Measurements from ENCODE around the gene UGT1A5.

UGT1A5 gene

DNA sequence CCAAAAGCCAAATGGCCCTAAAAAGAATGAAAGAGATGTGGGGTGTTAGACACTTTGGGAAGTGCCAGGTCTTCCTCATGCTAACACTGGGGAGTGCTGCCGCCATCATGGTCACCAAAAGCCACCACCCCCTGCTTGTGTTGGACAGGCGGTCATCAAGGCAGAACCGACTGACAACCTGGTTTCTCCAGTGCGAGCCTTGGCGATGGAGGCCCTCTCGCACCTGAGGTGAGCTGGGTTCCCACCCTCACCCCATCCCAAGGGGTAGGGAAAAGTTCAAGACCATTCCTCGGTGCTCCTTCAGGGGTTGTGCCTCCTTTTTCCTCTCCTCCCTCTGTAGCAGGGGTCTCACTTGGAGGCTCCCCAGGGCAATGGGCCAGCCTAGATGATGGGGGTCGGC, 99.0 kb downstream of the UGT1A5 start:
- no peak for DNase-seq

DNA sequence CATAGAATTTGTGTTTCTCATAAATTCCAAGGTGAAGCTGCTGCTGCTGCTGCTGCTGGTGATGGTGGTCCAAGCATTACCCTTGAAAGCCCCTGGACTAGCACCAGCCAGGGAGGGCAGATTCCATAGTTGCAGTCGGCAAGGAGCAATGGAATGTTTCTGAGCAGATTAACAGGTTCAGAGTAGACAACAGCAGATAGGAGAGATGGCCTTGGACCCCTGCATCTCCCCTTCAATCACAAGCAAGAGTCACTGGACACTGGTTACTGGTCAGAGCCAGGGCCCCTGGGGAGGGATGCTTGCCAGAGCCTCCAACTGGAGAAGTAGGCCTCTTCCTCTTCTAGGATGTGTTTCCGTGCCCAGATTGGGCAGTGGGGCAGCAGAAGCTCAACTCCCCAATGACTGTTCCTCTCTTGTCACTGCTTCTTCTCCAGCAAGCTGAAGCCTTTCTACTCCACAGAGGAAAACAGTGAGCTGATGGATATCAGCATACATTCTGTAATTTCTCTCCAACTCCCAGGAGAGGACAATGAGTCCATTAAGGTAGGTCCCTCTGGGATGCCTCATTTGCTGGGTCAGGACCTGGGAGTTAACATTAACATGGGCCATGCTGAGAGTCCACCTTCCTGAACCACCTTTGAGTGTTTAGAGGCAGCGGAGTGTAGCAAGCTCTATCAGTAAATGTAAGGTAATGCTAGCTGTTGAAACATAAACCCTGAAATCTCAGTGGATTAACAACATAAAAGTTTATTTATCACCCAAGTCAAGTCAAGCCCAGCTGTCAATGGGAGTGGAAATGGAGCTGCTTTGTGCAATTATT, 100.7 kb downstream of the UGT1A5 start:
- no peak for DNase-seq

DNA sequence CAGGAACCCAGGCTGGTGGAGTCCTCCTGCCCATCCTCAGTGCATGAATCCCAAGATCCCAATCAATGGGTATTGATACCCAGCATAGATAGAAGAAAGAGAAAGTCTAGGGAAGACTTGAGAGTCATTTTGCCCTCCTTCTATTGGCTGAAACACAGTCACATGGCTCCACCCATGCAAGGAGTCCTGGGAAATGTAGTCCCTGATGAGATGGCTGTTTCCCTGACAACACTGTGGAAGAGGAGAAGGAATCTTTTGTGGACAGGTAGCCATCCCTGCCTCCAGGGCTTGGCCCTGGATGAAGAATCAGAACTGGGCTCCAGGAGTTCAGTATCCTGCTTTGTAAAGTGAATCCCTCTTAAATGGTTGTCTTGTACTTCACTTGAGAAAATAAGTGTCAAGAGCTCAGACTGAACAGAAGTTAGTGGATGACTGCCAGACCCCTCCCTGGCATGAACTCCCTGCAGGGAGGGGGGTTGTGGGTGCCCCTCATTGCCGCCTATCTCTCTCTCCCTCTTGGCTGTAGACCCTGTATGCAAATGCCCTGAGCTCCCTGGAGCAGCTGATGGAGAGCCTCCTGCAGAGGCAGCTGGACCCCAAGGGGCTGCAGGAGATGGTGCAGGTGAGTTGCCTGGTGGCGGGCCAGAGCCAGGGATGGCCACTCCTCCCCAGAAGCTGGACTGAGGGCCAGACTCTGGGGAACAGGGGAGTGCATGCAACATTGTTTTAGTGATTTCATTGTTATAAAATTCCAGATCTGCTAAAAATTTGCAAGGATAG, 101.5 kb downstream of the UGT1A5 start:
- no peak for DNase-seq

DNA sequence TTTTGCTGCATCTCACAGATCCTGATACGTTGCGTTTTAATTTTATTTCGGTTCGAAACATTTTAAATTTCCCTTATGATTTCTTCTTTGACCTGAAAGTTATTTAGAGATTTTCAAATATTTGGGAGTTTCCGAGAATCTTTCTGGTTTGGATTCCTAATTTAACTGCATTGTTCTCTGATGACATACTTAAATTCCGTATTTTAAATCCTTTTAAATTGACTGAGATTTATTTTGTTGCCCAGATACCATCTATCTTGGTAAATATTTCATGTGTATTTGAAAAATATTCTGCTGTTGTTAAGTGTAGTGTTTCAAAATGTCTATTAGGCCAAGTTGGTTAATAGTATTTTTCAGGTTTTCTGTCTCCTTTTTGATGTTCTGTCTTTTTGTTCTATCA, 103.2 kb downstream of the UGT1A5 start:
- DNase-seq: no peak

DNA sequence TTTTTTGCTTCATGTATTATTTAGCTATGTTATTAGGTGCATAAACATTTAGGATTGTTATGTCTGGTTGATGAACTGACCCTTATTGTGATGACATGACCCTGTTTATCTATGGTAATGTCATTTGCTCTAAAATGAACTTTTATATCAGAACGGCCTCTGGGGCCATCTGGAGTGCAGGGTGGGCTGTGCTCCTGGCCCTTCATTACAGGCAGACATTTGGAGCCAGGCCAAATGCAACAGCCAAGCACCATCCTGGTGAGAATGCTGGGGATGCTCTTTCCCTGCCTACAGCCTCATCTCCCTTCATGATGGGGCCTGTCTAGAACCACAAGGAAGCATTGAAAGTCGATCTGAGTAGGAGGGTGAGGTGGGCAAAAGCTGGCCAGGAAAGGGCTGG, 103.6 kb downstream of the UGT1A5 start:
- DNase-seq: no peak

DNA sequence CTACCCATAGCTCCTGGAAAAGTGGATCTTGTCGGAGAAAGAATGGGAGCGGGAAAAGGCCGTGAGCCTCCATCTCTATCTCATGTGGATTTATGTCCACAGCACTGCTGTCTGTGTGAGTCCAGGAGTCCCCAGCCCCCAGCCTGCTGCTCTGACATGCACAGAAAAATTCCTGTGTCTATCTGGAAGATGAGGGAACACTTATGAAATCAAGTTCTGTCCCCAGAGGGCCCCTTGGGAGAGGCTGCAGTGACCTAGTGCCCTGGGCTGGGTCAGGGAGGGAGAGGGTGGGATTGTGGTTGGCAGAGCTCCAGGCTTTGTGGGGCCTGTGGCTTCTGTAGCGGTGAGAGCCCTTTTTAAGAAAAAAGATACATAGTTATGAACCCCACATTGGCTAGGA, 104.1 kb downstream of the UGT1A5 start:
- DNase-seq: no peak

DNA sequence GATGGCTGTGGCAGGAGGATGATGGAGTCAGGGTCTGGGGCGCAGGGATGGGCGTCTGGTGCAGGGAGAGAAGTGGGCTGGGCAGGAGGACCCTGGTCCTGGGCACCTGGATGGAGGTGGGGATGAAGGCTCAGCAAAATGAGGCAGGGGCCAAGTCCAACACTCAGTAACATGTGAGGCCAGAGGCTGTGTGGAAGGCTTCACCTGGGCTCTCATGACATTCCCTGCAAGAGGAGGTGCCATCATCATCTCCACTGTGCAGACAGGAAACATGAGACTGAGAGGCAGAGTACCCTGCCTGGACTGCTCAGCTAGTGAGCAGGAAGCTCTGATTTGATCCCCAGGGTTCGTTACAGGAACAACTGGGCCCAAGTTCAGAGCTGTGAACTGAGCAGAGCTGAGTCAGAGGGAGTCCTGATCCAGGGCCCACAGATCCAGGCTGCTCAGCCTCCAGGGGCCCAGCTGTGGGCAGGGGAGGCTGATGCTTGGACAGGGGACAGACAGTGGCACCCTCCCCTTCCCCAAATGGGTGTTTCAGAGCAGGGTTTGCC, 104.7 kb downstream of the UGT1A5 start:
- no peak for DNase-seq

DNA sequence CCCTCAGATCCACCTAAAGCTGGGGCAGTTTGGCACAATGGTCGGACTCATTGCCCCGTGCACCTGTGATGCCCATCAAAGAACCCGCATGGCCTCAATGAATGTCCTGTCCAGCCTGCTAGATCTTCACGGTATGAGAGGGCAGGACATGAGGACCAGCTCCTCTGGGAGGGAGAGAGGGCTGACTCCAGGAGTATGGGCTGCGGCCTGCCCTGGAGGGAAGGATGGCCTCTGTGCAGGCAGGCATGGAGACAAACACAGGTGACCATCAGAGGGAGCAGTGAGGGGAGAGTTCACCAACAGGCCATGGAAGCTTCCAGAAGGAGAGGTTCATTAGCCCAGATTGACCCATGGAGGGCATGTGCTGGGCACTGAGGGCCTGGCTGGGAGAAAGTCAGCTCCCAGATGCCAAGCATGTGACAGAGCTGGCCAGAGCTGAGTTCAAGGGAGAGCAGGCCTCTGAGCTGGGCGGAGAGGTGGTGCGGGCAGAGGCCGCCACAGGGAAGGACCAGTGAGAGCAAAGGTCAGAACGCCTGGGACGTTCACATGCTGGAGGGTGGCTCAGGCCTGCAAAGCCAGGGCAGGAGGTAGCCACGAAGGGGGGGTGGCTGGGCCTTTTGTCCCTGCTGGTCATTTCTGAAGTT, 105.4 kb downstream of the UGT1A5 start:
- no peak for DNase-seq

DNA sequence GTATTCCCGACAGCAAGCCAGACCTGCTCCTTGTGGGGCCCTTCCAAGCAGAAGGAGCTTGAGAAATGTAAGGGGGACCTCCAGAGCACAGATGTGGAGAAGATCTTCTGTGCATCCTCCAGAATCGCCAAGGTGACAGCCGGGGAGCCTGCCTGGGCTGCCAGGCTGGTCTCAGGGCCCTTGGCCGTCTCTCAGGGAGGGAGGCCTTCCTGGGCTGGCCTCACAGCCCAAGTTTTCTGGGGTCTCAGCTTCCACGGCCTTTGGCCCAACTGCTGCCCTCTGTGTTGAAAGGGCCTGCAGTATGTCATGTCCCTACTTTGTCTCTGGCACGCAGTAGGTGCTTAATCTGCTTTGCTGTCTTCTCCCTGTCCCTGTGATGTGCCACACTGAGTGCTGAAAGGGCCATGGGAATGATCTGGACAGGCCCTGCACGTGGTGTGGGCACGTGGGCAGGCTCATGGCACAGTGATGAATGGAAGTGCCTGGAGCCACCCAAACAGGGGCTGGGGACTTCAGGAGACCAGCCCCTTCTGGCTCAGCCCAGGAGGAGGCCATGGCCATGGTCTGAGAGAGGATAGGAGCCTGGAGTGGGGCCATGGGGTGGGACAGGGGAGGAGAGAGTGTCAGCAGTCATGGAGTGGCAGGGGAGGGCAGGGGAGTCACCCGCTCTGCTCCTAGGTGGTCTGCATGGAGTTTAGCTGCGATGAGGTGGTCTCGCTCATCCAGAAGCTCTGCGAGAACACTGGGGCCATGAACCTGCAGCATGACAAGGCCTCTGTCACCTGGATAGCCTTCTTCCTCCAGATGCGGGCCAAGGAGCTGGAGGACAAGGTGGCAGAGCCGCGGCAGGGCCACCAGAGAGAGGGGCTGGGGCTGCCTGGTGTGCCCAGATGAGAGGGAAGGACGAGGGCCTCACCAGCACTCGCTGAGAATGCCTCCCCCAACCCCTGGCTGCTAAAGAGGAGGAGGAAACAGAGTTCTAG, 106.2 kb downstream of the UGT1A5 start:
- DNase-seq: no peak

DNA sequence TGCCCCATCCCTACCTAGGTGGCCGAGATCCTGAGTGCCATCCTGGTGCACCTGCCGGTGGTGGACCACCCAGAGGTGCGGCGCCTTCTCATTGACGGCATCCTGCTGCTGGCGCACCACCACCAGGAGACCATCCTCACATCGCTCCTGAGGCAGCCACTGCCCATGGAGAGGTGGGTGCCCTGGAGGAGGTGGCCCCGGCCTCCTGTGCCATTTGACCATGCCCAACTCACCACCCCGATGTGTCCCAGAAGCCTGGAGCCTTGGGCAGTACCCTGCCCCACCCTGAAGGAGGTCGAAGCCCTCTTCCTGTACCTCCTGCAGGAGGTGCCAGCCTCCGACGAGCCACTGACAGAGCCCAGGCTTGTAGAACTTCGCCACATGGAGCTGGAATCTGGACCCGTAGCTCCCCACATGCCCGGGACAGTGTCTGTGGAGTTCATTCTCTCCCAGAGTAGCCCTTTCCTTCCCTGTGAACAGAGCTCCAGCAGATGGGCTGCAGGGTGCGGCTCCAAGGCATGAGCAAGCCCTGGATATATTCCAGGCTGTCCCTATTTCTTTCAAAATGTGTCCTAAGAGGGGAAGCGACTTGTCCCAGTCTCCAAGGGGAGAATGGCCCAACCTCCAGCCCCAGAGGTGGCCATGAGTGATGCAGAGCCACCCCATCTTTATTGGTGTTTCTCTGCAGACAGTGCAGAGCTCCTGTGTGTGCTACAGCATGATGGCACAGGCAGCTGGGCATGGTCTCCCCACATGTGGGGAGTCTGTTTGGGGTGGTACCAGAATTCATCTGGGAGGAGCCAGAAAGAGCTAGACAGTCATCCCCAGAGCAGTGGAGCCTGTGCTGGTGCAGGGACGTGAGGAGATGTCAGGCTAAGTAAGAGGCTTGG, 107.4 kb downstream of the UGT1A5 start:
- DNase-seq: no peak

DNA sequence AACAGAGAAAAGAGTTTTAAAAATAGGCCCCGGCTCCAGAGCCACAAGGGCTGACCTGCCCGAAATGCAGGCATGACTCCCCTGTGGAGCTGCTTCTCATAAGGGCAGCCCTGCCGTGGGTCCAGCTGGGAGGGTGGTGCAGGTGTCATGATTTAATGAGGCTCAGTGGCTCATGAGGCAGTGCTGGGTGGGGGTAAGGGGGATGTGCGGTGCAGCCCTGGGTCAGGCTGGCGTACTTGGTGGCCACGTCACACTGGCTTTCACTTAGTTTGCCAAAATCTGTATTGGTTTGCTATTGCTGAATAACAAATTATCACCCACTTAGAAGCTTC, 108.0 kb downstream of the UGT1A5 start:
- no peak for DNase-seq

DNA sequence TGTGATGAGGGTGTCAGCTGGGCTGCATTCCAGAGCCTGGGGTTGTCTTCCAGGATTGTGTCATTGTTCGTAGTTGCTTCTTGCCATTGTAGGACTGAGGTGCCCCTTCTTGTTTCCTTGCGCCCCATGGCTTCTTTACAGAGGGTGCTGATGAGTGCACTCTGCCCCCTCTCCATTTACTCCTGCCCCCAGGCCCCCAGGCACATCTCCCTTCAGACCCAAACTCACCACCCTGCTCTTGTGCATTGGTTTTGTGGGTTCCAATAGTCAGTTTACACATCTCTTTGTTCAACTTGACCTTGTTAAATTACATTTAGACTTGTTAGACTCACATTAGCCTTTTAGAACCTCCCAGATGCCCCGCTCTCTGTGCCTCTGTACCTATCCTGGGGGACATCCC, 108.5 kb downstream of the UGT1A5 start:
- no peak for DNase-seq

DNA sequence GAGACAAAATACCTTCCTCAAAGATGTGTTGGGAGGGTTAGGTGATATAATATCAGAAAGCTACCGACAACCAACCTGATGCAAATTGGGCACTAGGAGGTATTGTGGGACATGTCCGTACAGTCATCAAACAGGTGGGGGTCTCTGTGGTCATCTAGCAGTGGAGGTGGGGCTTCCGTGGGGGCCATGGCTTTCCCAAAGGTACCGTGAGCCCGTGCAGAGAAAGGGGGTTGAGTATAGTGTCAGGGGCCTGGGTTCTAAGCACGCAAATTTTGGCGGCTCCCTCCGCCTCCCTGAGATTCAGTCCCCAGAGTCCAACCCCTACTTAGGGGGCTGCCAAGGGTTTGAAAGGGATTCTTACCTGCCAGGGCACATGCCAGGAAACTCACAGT, 109.0 kb downstream of the UGT1A5 start:
- DNase-seq: no peak

DNA sequence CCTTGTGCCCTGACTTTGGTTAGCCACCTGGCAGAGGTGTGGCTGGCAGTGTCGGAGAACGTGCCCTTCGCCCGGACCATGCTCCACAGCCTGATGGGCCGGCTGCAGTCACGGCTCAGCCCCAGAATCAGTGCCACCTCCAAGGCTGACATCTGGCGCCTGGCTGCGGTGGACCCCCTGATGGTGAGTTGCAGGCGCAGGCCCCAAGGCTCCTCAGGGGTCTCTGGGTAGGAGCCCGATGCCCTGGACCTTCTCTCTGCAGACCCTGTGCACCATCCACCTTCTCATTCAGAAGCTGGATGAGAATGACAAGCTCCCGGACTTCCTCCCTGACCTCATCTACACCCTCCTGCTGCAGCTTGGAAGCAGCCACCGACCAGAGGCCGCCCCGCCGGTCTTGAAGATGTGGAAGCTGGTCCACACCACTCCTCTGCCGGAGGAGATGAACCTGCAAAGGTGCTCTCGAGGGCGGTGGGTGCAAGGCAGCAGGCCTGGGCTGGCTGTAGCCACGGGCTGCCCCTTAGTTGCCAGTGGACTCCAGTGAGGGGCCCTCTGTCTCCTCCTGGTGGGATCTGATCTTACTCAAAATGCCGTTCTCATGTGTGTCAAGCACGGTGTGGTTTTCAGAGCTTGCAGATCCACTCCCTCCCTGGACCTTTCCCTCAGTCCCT, 109.5 kb downstream of the UGT1A5 start:
- DNase-seq: no peak
